ENCODE results near the gene HOXD12. TPM values are rescaled to one million over a fixed set of nuclear protein-coding genes. Genes with fewer than 3 reads are reported as not detected.

The HOXD12 gene
- total and polyA plus RNA-seq, 2 donors = 0.09 to 2.2 TPM

- 37% methylated on average over 29 of the region's 29 CpGs for WGBS
- H3K4me1 ChIP-seq (ENCODE audit: insufficient read depth) = no peaks in the 10 kb centered on the region
- no peaks in the 10 kb centered on the region for H3K36me3 ChIP-seq (ENCODE audit: insufficient read depth)
- H3K27ac ChIP-seq (ENCODE audit: low read depth) = no peak overlapping the region
- no peak for DNase-seq (ENCODE audit: extremely low spot score)
- no peak overlapping the region for H3K4me3 ChIP-seq (ENCODE audit: low read depth, low read length)
Measured at GRCh38 chr2:176111846-176112374, 12.3 kb downstream of the HOXD12 start.

DNA sequence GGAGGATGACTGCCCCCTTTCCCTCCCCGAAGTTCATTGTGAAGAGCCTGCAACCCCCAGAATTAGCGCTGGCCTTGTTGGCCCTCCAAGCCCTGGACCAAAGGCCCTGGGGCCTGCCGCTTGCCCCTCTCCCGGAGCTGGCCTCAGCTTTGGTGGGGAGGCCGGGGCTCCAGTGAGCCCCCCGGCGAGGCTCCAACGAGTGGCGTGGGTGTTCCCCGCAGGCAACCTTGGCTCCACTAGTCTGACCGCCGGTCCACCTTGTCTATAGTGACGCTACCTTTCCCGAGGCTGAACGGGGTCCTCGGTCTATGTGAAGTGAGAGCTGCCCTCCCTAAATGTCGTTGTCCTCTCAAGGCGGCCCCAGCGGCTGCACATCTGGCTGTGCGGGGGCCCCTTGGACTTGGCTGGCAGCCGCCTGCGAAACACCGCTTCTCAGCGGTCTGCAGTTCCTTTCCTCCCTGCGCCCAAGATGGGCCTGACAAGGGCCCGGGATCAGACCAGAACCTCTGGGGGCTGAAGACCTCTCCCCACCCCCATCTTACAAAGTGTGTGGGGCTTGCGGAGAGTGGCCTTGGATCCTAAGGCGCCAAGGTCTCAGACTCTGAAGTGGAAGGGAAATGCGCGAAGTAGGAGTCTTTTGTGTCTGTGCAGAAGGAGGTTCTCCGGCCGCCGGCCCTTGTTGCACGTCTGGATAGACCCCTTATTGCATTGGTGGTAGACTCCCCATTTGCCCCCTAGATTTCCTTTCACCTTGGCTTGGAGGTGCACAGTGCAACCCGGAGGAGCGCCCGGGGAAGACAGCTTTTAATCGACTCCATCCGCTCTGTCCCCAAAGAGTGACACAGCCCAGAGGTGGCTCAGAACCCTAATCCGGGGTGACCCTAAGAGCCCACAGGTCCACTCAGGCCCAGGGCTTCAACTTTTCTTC is 13.0 kb downstream of the HOXD12 start:
- 66% methylated on average over 40 of the region's 40 CpGs for WGBS
- Histone ChIP-seq H3K27ac (ENCODE audit: low read depth) (no peak overlapping the region), H3K4me1 (ENCODE audit: insufficient read depth) (no peaks in the 10 kb centered on the region), H3K36me3 (ENCODE audit: insufficient read depth) (no peaks in the 10 kb centered on the region), H3K4me3 (ENCODE audit: low read depth, low read length) (no peak overlapping the region)
- no peak for DNase-seq (ENCODE audit: extremely low spot score)

DNA sequence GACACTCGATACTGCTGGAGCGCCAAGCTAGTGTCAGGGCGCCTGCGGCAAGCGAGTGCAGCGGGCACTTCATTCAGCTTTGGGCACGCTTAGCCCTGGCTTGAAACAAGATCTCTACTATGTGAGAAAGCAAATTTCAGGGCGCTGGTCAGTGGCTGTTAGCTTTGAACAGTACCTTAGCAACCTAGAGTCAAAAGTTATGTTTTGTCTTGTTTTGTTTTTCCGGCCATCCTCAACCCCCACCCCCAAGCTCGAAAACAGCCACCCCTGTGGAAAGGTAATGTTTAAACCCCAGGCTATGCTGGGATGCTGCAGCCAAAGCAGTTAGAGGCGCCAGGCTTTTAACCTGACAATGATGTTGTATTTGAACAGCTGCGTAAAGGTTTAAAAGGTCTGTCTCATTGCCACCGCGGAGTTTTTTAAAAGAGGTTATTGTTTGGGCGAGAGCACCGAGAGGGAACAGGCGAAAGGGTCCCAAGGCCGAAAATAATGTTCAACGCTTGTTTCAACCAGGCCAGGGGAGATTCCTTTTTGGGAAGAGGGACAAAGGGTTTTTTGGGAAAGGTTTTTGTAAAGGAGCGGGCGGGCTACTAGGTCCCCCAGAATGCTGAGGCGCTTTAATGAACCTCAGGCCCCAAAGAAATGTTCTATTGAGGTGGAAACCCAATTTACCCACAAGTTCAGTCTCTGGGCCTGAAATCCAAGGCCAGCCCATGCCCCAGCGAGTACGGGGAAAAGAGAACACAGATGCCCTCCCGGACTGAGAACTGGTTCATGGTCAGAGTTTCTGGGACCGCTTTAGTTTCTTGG is 14.7 kb downstream of the HOXD12 start:
- no peak for DNase-seq (ENCODE audit: extremely low spot score)
- 76% methylated on average over 26 of the region's 26 CpGs for WGBS

GRCh38 chr2:176114930-176115625 is 15.5 kb downstream of the HOXD12 start:
- Histone ChIP-seq H3K36me3 (ENCODE audit: insufficient read depth) (no peaks in the 10 kb centered on the region), H3K4me3 (ENCODE audit: low read depth, low read length) (no peak overlapping the region), H3K27ac (ENCODE audit: low read depth) (no peak overlapping the region), H3K4me1 (ENCODE audit: insufficient read depth) (no peaks in the 10 kb centered on the region)
- DNase-seq (ENCODE audit: extremely low spot score) = no peak
- 83% methylated on average over 16 of the region's 16 CpGs for WGBS

More for the DNA sequence above, 14.7 kb downstream of the HOXD12 start:
- Histone ChIP-seq H3K36me3 (ENCODE audit: insufficient read depth) (no peaks in the 10 kb centered on the region), H3K27ac (ENCODE audit: low read depth) (no peak overlapping the region), H3K4me3 (ENCODE audit: low read depth, low read length) (no peak overlapping the region), H3K4me1 (ENCODE audit: insufficient read depth) (no peaks in the 10 kb centered on the region)

DNA sequence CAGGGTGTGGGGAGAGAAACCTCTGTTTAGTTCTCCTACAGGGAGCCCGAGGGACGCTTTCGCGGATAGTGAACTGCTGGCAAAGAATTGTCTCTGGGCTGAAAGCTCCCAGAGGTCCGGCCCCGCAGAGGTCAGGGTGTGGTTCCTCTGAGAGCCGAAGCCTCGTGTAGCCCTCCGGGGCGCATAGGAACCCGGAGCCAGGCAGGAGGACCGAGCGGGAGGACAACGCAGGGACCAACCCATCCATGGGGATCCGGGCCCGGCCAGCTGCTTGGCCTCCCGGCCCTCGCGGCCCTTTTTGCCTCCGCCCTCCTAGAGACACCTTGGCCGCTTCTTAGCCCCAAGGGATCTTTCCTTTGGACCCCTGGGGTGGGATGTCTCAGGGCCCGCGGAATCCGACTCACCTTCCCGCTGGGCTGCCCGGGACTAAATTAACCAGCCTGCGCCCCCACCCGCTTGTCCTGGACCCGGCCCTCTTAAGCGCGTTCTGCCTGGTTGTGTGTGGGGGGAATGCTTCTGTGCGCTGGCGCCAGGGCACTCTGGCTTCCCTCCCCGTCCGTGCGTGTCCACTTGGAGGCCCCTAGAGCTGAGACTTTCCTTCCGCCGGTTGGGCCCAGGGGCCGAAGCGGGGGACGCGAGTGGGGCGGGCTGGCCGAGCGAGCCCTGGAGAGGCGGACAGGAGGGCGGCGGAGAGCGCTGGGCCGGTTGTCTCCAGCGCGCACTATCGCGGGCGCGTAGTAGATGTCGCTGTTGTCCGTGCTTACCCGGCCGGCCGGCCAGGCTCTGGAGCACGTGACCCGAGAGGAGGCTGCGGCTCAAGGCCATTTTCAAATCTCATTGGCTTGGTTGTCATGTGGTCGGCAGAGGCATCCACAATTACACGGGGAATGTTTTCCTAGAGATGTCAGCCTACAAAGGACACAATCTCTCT is 16.6 kb downstream of the HOXD12 start, which contains the start of gene HOXD10:
HOXD10 (plus strand) TSS at position 896 of the 931 bp plus-strand sequence. CDS start 56 bp downstream, outside the sequence.
- Histone ChIP-seq H3K36me3 (ENCODE audit: insufficient read depth) (no peaks in the 10 kb centered on the region), H3K27ac (ENCODE audit: low read depth) (no peak within 1 kb of the TSS), H3K4me3 (ENCODE audit: low read depth, low read length) (peak within 1 kb of the TSS; percentile 1), H3K4me1 (ENCODE audit: insufficient read depth) (no peaks in the 10 kb centered on the region)
- WGBS = 47% methylated on average over 66 of the region's 66 CpGs
- no peak for DNase-seq (ENCODE audit: extremely low spot score)

- Histone ChIP-seq H3K27ac (ENCODE audit: low read depth) (no peak overlapping the region), H3K36me3 (ENCODE audit: insufficient read depth) (no peaks in the 10 kb centered on the region), H3K4me3 (ENCODE audit: low read depth, low read length) (peak overlapping the region; percentile 1), H3K4me1 (ENCODE audit: insufficient read depth) (no peaks in the 10 kb centered on the region)
- 68% methylated on average over 40 of the region's 40 CpGs for WGBS
- DNase-seq (ENCODE audit: extremely low spot score) = no peak
Measured at GRCh38 chr2:176117162-176117822, 17.7 kb downstream of the HOXD12 start.

- no peaks in the 10 kb centered on the region for H3K4me1 ChIP-seq (ENCODE audit: insufficient read depth)
- H3K4me3 ChIP-seq (ENCODE audit: low read depth, low read length) = no peak overlapping the region
- no peak overlapping the region for H3K27ac ChIP-seq (ENCODE audit: low read depth)
- H3K36me3 ChIP-seq (ENCODE audit: insufficient read depth) = no peaks in the 10 kb centered on the region
- DNase-seq (ENCODE audit: extremely low spot score) = no peak
- WGBS = 65% methylated on average over 11 of the region's 11 CpGs
Measured at GRCh38 chr2:176117823-176118371, 18.3 kb downstream of the HOXD12 start.

- DNase-seq (ENCODE audit: extremely low spot score) = no peak
- no peak overlapping the region for H3K27ac ChIP-seq (ENCODE audit: low read depth)
- WGBS = 64% methylated on average over 24 of the region's 24 CpGs
- H3K36me3 ChIP-seq (ENCODE audit: insufficient read depth) = no peaks in the 10 kb centered on the region
- H3K4me3 ChIP-seq (ENCODE audit: low read depth, low read length) = no peak overlapping the region
- no peaks in the 10 kb centered on the region for H3K4me1 ChIP-seq (ENCODE audit: insufficient read depth)
Measured at GRCh38 chr2:176118601-176119339, 19.2 kb downstream of the HOXD12 start.

DNA sequence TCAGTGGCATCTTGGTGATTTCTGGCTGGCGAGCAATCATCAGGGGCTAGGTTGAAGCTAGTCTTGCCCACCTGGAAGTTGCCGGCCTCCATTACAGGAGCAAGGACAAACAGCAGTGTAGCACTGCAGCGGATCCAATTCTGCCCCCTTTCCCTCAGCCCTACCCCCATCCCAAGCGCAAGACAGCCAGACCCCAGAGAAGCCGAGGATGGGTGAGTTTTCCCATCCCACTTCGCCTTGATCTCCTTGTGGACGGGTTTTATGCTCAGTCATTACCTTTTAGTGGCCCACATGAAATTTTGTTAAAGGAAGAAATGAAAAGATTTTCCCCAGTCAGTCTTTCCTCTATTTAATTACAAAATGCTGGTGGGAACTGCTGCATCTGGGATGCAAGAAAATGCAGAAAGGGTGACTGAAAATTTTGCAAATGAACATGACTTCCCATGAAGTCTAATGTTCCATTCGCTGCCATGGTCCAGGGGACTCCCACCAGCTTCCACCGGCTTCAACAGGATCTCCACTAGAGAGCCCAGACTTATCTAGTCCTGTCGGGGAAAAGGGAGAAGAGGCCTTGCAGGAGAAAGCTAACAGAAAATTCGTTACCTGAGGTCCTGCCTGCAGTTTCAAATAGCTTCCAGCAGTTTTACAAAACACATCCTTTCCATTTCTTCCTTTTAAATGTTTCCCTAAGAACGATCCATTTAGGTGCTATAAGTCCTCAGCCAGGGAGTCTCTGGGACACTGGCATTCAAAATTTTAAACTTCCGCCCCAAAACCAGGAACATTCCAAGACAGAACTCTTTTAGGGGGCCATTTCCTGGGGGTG is 21.0 kb downstream of the HOXD12 start:
- no peak overlapping the region for H3K4me3 ChIP-seq (ENCODE audit: low read depth, low read length)
- H3K36me3 ChIP-seq (ENCODE audit: insufficient read depth) = no peaks in the 10 kb centered on the region
- DNase-seq (ENCODE audit: extremely low spot score) = no peak
- no peak overlapping the region for H3K27ac ChIP-seq (ENCODE audit: low read depth)
- WGBS = 81% methylated on average over 13 of the region's 13 CpGs
- no peaks in the 10 kb centered on the region for H3K4me1 ChIP-seq (ENCODE audit: insufficient read depth)

DNA sequence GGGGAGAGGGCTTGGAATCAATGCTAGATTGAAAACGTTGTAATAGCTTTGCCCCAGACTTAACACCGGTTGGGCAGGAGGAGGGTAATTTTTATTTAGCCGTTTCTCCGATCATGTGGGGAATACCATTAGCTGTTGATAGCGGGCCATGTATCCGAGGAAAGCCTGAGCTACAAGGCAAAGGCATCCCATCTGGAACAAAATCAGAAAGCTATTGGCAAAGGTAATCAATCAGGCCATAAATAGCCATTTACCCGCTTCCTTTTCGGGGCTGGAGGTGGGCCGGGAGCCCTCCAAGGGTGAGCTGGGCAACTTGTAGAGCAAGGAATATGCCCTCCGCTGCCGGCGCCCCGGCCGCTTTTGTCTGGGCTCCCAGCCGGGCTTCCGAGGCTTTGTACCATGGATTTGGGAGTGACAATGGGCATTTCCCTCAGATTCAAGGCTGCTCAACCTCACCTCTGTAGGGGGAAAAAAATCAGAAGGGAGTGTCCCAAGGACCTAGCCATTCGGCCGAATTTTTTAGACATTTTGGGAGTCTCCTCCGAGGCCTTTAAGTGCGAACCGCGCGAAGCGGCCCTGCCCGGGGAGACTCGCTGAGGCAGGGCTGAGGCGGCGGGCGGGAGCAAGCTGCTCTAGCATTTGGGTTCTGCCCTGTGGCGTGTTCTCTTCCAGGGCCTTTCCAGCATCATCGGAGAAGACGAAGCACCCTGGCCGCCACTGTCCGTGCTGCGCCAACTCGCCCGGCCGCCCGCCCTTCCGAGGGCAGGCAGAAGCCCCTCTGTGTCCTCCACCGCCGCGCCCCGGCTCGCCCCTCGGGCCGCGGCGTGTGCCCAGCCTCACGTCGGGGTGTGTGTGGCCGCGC is 21.8 kb downstream of the HOXD12 start:
- Histone ChIP-seq H3K36me3 (ENCODE audit: insufficient read depth) (no peaks in the 10 kb centered on the region), H3K4me1 (ENCODE audit: insufficient read depth) (no peaks in the 10 kb centered on the region), H3K4me3 (ENCODE audit: low read depth, low read length) (peak overlapping the region; percentile 46), H3K27ac (ENCODE audit: low read depth) (no peak overlapping the region)
- no peak for DNase-seq (ENCODE audit: extremely low spot score)
- 61% methylated on average over 53 of the region's 53 CpGs for WGBS
